Motor neuron (in vitro differentiated cells): ENCODE data around the gene UBASH3B. TPM values are rescaled to one million over a fixed set of nuclear protein-coding genes. Genes with fewer than 3 reads are reported as not detected.

Experiments used
- ATAC-seq, 8 experiments: fragments of 200-7000 bp; cut with Tn5 transposase; replicated peaks in 6 of 8; 2 replicates each; pipeline ENCODE4 v1.8.0; 2021; ENCODE audit warnings: mild to moderate bottlenecking in 8 of 8, moderate library complexity in 8 of 8
- H3K27ac ChIP-seq, 2 donors: fragments of 250-450 bp; sonication (Bioruptor Pico); 2 replicates each; pipeline ENCODE4 v1.9.0; 2021; ENCODE audit warnings: antibody characterized with exemption in 2 of 2, mild to moderate bottlenecking in 2 of 2, moderate library complexity in 1 of 2
- H3K4me1 ChIP-seq, 2 donors: fragments of 250-450 bp; sonication (Bioruptor Pico); replicated peaks in 1 of 2; 2 replicates each; pipeline ENCODE4 v1.6.1; 2021; ENCODE audit warnings: antibody characterized with exemption in 2 of 2, mild to moderate bottlenecking in 2 of 2, moderate library complexity in 1 of 2
- H3K4me3 ChIP-seq, 5 donors: fragments of 250-450 bp; sonication (Bioruptor Pico); 2 replicates each; pipeline ENCODE4 v1.9.0; 2021; ENCODE audit warnings: antibody characterized with exemption in 5 of 5, mild to moderate bottlenecking in 5 of 5, moderate library complexity in 4 of 5
- WGBS, 10 experiments: fragments of 450-650 bp; shearing (Covaris generic); methylation state at CpG; one replicate each; pipeline ENCODE4 v1.0.0; 2022; 5-methylcytosine and 5-hydroxymethylcytosine counted together
- in situ Hi-C, 9 experiments: fragments of 400-800 bp; cut with MboI; loops; one replicate each; pipeline ENCODE4 v1.15.0; 2021; ENCODE audit warnings: low sequenced_read_pairs in 9 of 9, low pct_unique_long_range_greater_than_20kb in 2 of 9; ENCODE audit not compliant: unreplicated experiment in 9 of 9
- total RNA-seq, 8 experiments: library from RNA; unstranded; fragments of 300-600 nt; gene quantifications; 2 replicates each; pipeline versions ENCODE4 v1.2.3 to v1.2.4, GENCODE V29; 2022

Gene UBASH3B
- total RNA-seq, 8 experiments from 2014 or later: 0.72 to 16.5 (median 3.5) TPM

GRCh38 chr11:122782222-122782621 is 126.7 kb downstream of the UBASH3B start:
- no peak overlapping the region for H3K27ac ChIP-seq
- ATAC-seq: no peak
- H3K4me3 ChIP-seq: no peak overlapping the region
- peaks cover 3 to 7% of the 10 kb centered on the region in 2 donors for H3K4me1 ChIP-seq
- in situ Hi-C loops: loop anchor here in 3 of 9 experiments (25.0 kb wide), 1 partner anchor 145 kb away; no protein-coding TSS in a partner anchor
- WGBS, 10 experiments: 71 to 94% (median 92%) methylated on average over 2 of the region's 2 CpGs; no CpG with 5 or more reads in 6 of the 10 experiments

GRCh38 chr11:122784325-122784955 is 128.9 kb downstream of the UBASH3B start:
- in situ Hi-C loops: loop anchor here in 3 of 9 experiments (25.0 kb wide), 1 partner anchor 147 kb away; no protein-coding TSS in a partner anchor
- no peak overlapping the region for H3K4me3 ChIP-seq
- peaks cover 1 to 7% of the 10 kb centered on the region in 2 donors for H3K4me1 ChIP-seq
- ATAC-seq: peak in 2 of 8 experiments; percentile 48 to 57
- 10 to 91% (median 60%) methylated on average over 1 to 5 of the region's 5 CpGs; no CpG with 5 or more reads in 1 of the 10 experiments for WGBS, 10 experiments
- H3K27ac ChIP-seq: no peak overlapping the region

GRCh38 chr11:122785031-122785541 is 129.6 kb downstream of the UBASH3B start:
- ATAC-seq: no peak
- 50 to 100% (median 90%) methylated on average over 1 to 13 of the region's 13 CpGs; no CpG with 5 or more reads in 3 of the 10 experiments for WGBS, 10 experiments
- H3K4me1 ChIP-seq: peaks cover 0 to 7% of the 10 kb centered on the region in 2 donors
- H3K27ac ChIP-seq: no peak overlapping the region
- in situ Hi-C loops: loop anchor here in 3 of 9 experiments (25.0 kb wide), 1 partner anchor 148 kb away; no protein-coding TSS in a partner anchor
- H3K4me3 ChIP-seq: no peak overlapping the region

GRCh38 chr11:122786896-122787295 is 131.4 kb downstream of the UBASH3B start:
- no peak overlapping the region for H3K4me3 ChIP-seq
- WGBS, 10 experiments: 17 to 100% (median 89%) methylated on average over 1 to 4 of the region's 7 CpGs; no CpG with 5 or more reads in 1 of the 10 experiments
- no peak for ATAC-seq
- H3K27ac ChIP-seq: no peak overlapping the region
- H3K4me1 ChIP-seq: peaks cover 0 to 7% of the 10 kb centered on the region in 2 donors
- in situ Hi-C loops: loop anchor here in 3 of 9 experiments (25.0 kb wide), 1 partner anchor 150 kb away; no protein-coding TSS in a partner anchor

GRCh38 chr11:122788781-122789535 is 133.4 kb downstream of the UBASH3B start:
- Histone ChIP-seq H3K27ac (no peak overlapping the region), H3K4me1 (peaks cover 0 to 7% of the 10 kb centered on the region in 2 donors), H3K4me3 (no peak overlapping the region)
- in situ Hi-C loops: loop anchor here in 3 of 9 experiments (25.0 kb wide), 1 partner anchor 152 kb away; no protein-coding TSS in a partner anchor
- no peak for ATAC-seq
- 93 to 100% (median 100%) methylated on average over 1 to 8 of the region's 10 CpGs; no CpG with 5 or more reads in 5 of the 10 experiments for WGBS, 10 experiments

GRCh38 chr11:122789907-122790306 is 134.4 kb downstream of the UBASH3B start:
- 80 to 100% (median 90%) methylated on average over 1 to 2 of the region's 3 CpGs; no CpG with 5 or more reads in 7 of the 10 experiments for WGBS, 10 experiments
- Histone ChIP-seq H3K4me1 (peaks cover 0 to 4% of the 10 kb centered on the region in 2 donors), H3K4me3 (no peak overlapping the region), H3K27ac (no peak overlapping the region)
- no peak for ATAC-seq
- in situ Hi-C loops: loop anchor here in 3 of 9 experiments (10.0 to 25.0 kb wide), 2 partner anchors 65 to 153 kb away; no protein-coding TSS in a partner anchor

GRCh38 chr11:122791411-122791810 is 135.9 kb downstream of the UBASH3B start:
- WGBS, 10 experiments: 76 to 100% (median 100%) methylated on average over 1 to 2 of the region's 2 CpGs; no CpG with 5 or more reads in 1 of the 10 experiments
- in situ Hi-C loops: loop anchor here in 3 of 9 experiments (10.0 to 25.0 kb wide), 2 partner anchors 63 to 154 kb away; no protein-coding TSS in a partner anchor
- ATAC-seq: peak in 1 of 8 experiments; percentile 13
- no peaks in the 10 kb centered on the region for H3K4me1 ChIP-seq
- H3K4me3 ChIP-seq: no peak overlapping the region
- H3K27ac ChIP-seq: no peak overlapping the region

- H3K27ac ChIP-seq: no peak overlapping the region
- H3K4me1 ChIP-seq: no peaks in the 10 kb centered on the region
- in situ Hi-C loops: loop anchor here in 3 of 9 experiments (10.0 to 25.0 kb wide), 2 partner anchors 63 to 155 kb away; no protein-coding TSS in a partner anchor
- peak in 6 of 8 experiments; percentile 11 to 93 (median 44) for ATAC-seq
- no peak overlapping the region for H3K4me3 ChIP-seq
- WGBS, 10 experiments: 8 to 85% (median 45%) methylated on average over 1 to 8 of the region's 8 CpGs; no CpG with 5 or more reads in 1 of the 10 experiments
These were observed 136.3 kb downstream of the UBASH3B start for GRCh38 chr11:122791836-122792235.

GRCh38 chr11:122793515-122793914 is 138.0 kb downstream of the UBASH3B start:
- H3K4me1 ChIP-seq: no peaks in the 10 kb centered on the region
- in situ Hi-C loops: loop anchor here in 3 of 9 experiments (10.0 to 25.0 kb wide), 2 partner anchors 61 to 156 kb away; no protein-coding TSS in a partner anchor
- WGBS, 10 experiments: 17 to 90% (median 55%) methylated on average over 1 to 2 of the region's 3 CpGs; no CpG with 5 or more reads in 2 of the 10 experiments
- no peak overlapping the region for H3K4me3 ChIP-seq
- H3K27ac ChIP-seq: no peak overlapping the region
- ATAC-seq: peak in 1 of 8 experiments; percentile 72

- in situ Hi-C loops: loop anchor here in 3 of 9 experiments (10.0 to 25.0 kb wide), 2 partner anchors 59 to 158 kb away; no protein-coding TSS in a partner anchor
- Histone ChIP-seq H3K27ac (no peak overlapping the region), H3K4me3 (no peak overlapping the region), H3K4me1 (no peaks in the 10 kb centered on the region)
- 30 to 100% (median 81%) methylated on average over 1 to 5 of the region's 5 CpGs; no CpG with 5 or more reads in 2 of the 10 experiments for WGBS, 10 experiments
- no peak for ATAC-seq
These were observed 139.8 kb downstream of the UBASH3B start for GRCh38 chr11:122795307-122795706.

GRCh38 chr11:122796128-122796717 is 140.7 kb downstream of the UBASH3B start:
- H3K27ac ChIP-seq: no peak overlapping the region
- in situ Hi-C loops: loop anchor here in 3 of 9 experiments (10.0 to 25.0 kb wide), 2 partner anchors 59 to 159 kb away; no protein-coding TSS in a partner anchor
- WGBS, 10 experiments: 29 to 96% (median 72%) methylated on average over 1 to 8 of the region's 11 CpGs; no CpG with 5 or more reads in 2 of the 10 experiments
- H3K4me1 ChIP-seq: no peaks in the 10 kb centered on the region
- peak in 4 of 8 experiments; percentile 26 to 73 (median 62) for ATAC-seq
- H3K4me3 ChIP-seq: no peak overlapping the region

- Histone ChIP-seq H3K4me3 (no peak overlapping the region), H3K27ac (no peak overlapping the region), H3K4me1 (no peaks in the 10 kb centered on the region)
- no peak for ATAC-seq
- WGBS, 10 experiments: 40 to 100% (median 100%) methylated on average over 1 of the region's 1 CpG; no CpG with 5 or more reads in 4 of the 10 experiments
- in situ Hi-C loops: loop anchor here in 3 of 9 experiments (10.0 to 25.0 kb wide), 2 partner anchors 57 to 160 kb away; no protein-coding TSS in a partner anchor
These were observed 142.1 kb downstream of the UBASH3B start for GRCh38 chr11:122797651-122798050.
